K562 (cell line): ENCODE results near the gene ZCCHC9. TPM values are rescaled to one million over a fixed set of nuclear protein-coding genes. Genes with fewer than 3 reads are reported as not detected.

ENCODE experiments used
- ATAC-seq: fragments of 200-7000 bp; cut with Tn5 transposase; 3 replicates; pipeline ENCODE4 v1.9.1; 2020; ENCODE audit warnings: moderate library complexity
- BruUV-seq: library from RNA; stranded (reverse); fragments of 400-500 nt; replicated peaks from 2 replicates; lab custom pipeline; 2021; lab: Mats Ljungman, UMichigan
- CTCF ChIA-PET: fragments of 300-600 bp; formaldehyde crosslinking; extraction: SDS; loops from one replicate; lab custom pipeline; 2021; ENCODE audit warnings: low intra/inter-chr PET ratio; lab: Yijun Ruan, JAX
- POLR2A ChIA-PET: fragments of 300-600, 350-650 bp; sonication (Branson Sonifier 250); formaldehyde crosslinking; extraction: SDS; loops from one replicate; lab custom pipeline; 2021; ENCODE audit warnings: antibody characterized with exemption, inconsistent platforms; lab: Yijun Ruan, JAX
- DNase-seq, 4 experiments: peaks; one replicate each; pipeline versions ENCODE4 v3.0.0 to v3.0.0-alpha.2; 2011 to 2018; ENCODE audit warnings: low spot score in 3 of 4, mixed read lengths in 3 of 4; ENCODE audit errors: extremely low read depth in 1 of 4
- FAIRE-seq: peaks from 2 replicates; lab custom pipeline; 2011; peaks lifted over from hg19 to GRCh38; lab: Jason Lieb, UNC
- H2AFZ ChIP-seq: 2 replicates; pipeline ENCODE4 v1.6.0; 2011; ENCODE audit warnings: low read depth, low read length, control low read depth, inconsistent platforms
- H3K27ac ChIP-seq: fragments of 200-600 bp; 3 replicates; pipeline ENCODE4 v1.8.0; 2011; ENCODE audit warnings: low read depth, mild to moderate bottlenecking, control low read depth, inconsistent platforms, low read length, moderate library complexity, mixed read lengths; ENCODE audit errors: extremely low read depth
- H3K27me3 ChIP-seq, 2 experiments: fragments of 300-600 bp in 1 of 2; 2 replicates in 1 of 2; 3 replicates in 1 of 2; pipeline versions ENCODE4 v1.6.0 to v1.8.0; 2011; ENCODE audit warnings: inconsistent platforms in 2 of 2, low read length in 2 of 2, mild to moderate bottlenecking in 1 of 2, mixed read lengths in 1 of 2, moderate library complexity in 1 of 2; ENCODE audit not compliant: control insufficient read depth in 2 of 2, insufficient read depth in 2 of 2
- H3K36me3 ChIP-seq: fragments of 300-600 bp; 3 replicates; pipeline ENCODE4 v1.8.0; 2011; ENCODE audit warnings: mild to moderate bottlenecking, low read length, inconsistent platforms; ENCODE audit not compliant: control insufficient read depth, insufficient read depth
- H3K4me1 ChIP-seq, 2 experiments: fragments of 200-600 bp in 1 of 2; replicated peaks in 1 of 2; 2 replicates in 1 of 2; 3 replicates in 1 of 2; pipeline versions ENCODE4 v1.5.1 to v1.8.0; 2011; ENCODE audit warnings: inconsistent platforms in 2 of 2, low read length in 2 of 2, mild to moderate bottlenecking in 1 of 2, mixed read lengths in 1 of 2, moderate library complexity in 1 of 2; ENCODE audit not compliant: control insufficient read depth in 2 of 2, insufficient read depth in 2 of 2
- H3K4me2 ChIP-seq: 2 replicates; pipeline ENCODE4 v1.6.1; 2011; ENCODE audit warnings: low read length, control low read depth, inconsistent platforms, mixed read lengths; ENCODE audit not compliant: insufficient read depth
- H3K4me3 ChIP-seq: fragments of 200-600 bp; sonication (generic), shearing (Covaris generic); 2 replicates; pipeline ENCODE4 v1.5.1; 2016; ENCODE audit warnings: control low read depth, inconsistent platforms
- H3K79me2 ChIP-seq: fragments of 200-600 bp; 3 replicates; pipeline ENCODE4 v1.8.0; 2011; ENCODE audit warnings: low read length, inconsistent platforms; ENCODE audit not compliant: control insufficient read depth, insufficient read depth
- H3K9ac ChIP-seq, 2 experiments: 2 replicates each; pipeline versions ENCODE4 v1.6.0 to v1.6.1; 2011; ENCODE audit warnings: low read depth in 2 of 2, low read length in 2 of 2, control low read depth in 1 of 2, inconsistent platforms in 1 of 2, mild to moderate bottlenecking in 1 of 2, mixed read lengths in 1 of 2; ENCODE audit not compliant: insufficient read depth in 1 of 2
- H3K9me1 ChIP-seq: one replicate; pipeline ENCODE4 v1.6.0; 2011; ENCODE audit warnings: inconsistent platforms, mild to moderate bottlenecking, low read length, moderate library complexity; ENCODE audit not compliant: control insufficient read depth, insufficient read depth
- H3K9me3 ChIP-seq: replicated peaks from 2 replicates; pipeline ENCODE4 v1.5.1; 2011; ENCODE audit warnings: low read depth, low read length, inconsistent platforms; ENCODE audit not compliant: control insufficient read depth, insufficient read depth
- H4K20me1 ChIP-seq: replicated peaks from 2 replicates; pipeline ENCODE4 v1.6.1; 2011; ENCODE audit warnings: low read length, inconsistent platforms, mixed read lengths; ENCODE audit not compliant: control insufficient read depth, insufficient read depth
- E4F1 ChIP-seq: fragments of 250-450 bp; sonication (Bioruptor Pico); IDR thresholded peaks from 2 replicates; pipeline ENCODE4 v1.5.0; 2021; ENCODE audit warnings: mild to moderate bottlenecking, borderline replicate concordance
- ELF2 ChIP-seq: fragments of 250-450 bp; sonication (Bioruptor Pico); IDR thresholded peaks from 2 replicates; pipeline ENCODE4 v1.5.0; 2021; ENCODE audit warnings: mild to moderate bottlenecking
- KHSRP ChIP-seq: fragments of 450-650 bp; IDR thresholded peaks from 2 replicates; pipeline ENCODE4 v1.6.1; 2017
- NFATC3 ChIP-seq: fragments of 450-650 bp; IDR thresholded peaks from 2 replicates; pipeline ENCODE4 v1.6.1; 2017; ENCODE audit warnings: mild to moderate bottlenecking
- THAP7 ChIP-seq: fragments of 250-450 bp; sonication (Bioruptor Pico); IDR thresholded peaks from 2 replicates; pipeline ENCODE4 v1.5.0; 2021
- ZNF766 ChIP-seq: fragments of 200-800 bp; sonication (Bioruptor generic); conservative IDR thresholded peaks from 2 replicates; pipeline ENCODE4 v1.6.1; 2016; ENCODE audit warnings: missing genetic modification characterization, missing compliant biosample characterization
- WGBS: fragments of 100-300 bp; shearing (Covaris generic); methylation state at CpG from one replicate; pipeline ENCODE4 v1.1.6; 2016; ENCODE audit warnings: low coverage, mixed read lengths; ENCODE audit not compliant: insufficient coverage; ENCODE audit errors: missing lambda C conversion rate; 5-methylcytosine and 5-hydroxymethylcytosine counted together
- in situ Hi-C: fragments of 300-500 bp; cut with MboI; formaldehyde crosslinking; loops from 4 replicates; pipeline ENCODE4 v1.15.0; 2018; ENCODE audit warnings: inconsistent platforms, mixed read lengths
- intact Hi-C: fragments of 100-400 bp; cut with micrococcal nuclease; formaldehyde crosslinking; loops from 2 replicates; pipeline ENCODE4 v1.14.2; 2022
- polyA plus RNA-seq, 8 experiments: library from polyadenylated mRNA; depleted of rRNA in 4 of 8; stranded (reverse) in 5 of 8; unstranded in 3 of 8; fragments of >200 nt; fragmentation: Nextera tagmentation in 2 of 8; fragmentation: Illumina TruSeq in 1 of 8; extraction: Ambion mirVana in 2 of 8; extraction: Trizol in 1 of 8; gene quantifications; 2 replicates each; pipeline versions ENCODE4 v1.2.1 to v1.2.3, GENCODE V29; 2011 to 2014; ENCODE audit warnings: inconsistent platforms in 1 of 8, missing spikeins in 1 of 8
- total RNA-seq, 7 experiments: library from RNA; depleted of rRNA in 6 of 7; stranded (reverse); fragments of >200 nt in 6 of 7; fragmentation: Illumina TruSeq in 2 of 7; extraction: Trizol in 2 of 7; gene quantifications; 2 replicates each; pipeline versions ENCODE4 v1.2.1 to v1.2.3, GENCODE V29; 2011 to 2021; ENCODE audit warnings: low replicate concordance in 1 of 7
- TF ChIP-seq, protein P1 (sequence below): IDR thresholded peaks from 3 replicates; pipeline ENCODE4 v1.6.1; 2011; ENCODE audit warnings: borderline replicate concordance, mild to moderate bottlenecking; ENCODE audit not compliant: insufficient read length, insufficient read depth

Gene ZCCHC9
- total and polyA plus RNA-seq, 9 of the 15 experiments (the other 6 are each of a cell fraction or from before 2014, with no cell fraction given), result 40.3 to 95.3 (median 59.9) TPM

DNA sequence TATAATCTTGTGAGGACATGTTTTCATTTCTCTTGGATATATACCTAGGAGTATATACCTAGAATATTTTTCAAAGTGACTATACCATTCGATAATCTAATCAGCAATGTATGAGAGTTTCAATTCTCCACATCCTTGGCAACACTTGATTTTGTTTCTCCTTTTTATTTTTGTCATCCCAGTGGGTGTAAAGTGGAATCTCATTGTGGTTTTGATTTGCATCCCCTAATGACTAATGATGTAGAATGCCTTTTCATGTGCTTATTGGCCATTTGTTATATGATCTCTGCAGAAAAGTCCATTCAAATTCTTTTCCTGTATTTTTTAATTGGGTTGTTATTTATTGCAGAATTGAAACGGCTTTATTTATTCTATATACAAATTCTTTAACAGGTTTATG, 15.2 kb downstream of the ZCCHC9 start (continued):
- TF ChIP-seq E4F1 (no peak), ELF2 (CRISPR knock-in tag) (no peak)

DNA sequence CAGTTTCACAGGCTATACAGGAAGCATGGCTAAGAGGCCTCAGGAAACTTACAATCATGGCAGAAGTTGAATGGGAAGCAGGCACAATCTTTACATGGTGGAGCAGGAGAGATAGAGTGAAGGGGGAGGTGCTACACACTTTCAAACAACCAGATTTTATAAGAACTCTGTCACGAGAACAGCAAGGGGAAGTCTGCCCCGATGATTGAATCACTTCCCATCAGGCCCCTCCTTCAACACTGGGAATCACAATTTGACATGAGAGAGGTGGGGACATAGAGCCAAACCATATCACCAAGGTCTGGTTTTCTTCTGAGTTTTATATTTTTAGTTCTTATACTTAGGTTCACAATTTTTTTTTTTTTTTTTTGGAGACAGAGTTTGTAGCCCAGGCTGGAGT, 16.1 kb downstream of the ZCCHC9 start:
- no peak overlapping the region for H3K27ac ChIP-seq
- in situ Hi-C loops (no loop called here), intact Hi-C loops (no loop called here)
- no peaks in the 10 kb centered on the region for H4K20me1 ChIP-seq
- POLR2A ChIA-PET, result no interaction called here
- no peak overlapping the region for H3K4me3 ChIP-seq
- H3K79me2 ChIP-seq, result no peaks in the 10 kb centered on the region
- DNase-seq (no peak), FAIRE-seq (no peak), ATAC-seq (no peak)
- CTCF ChIA-PET, result no interaction called here
- 0% methylated on average over 2 of the region's 2 CpGs for WGBS
- H3K4me1 ChIP-seq, result no peaks in the 10 kb centered on the region
- no peaks in the 10 kb centered on the region for H3K27me3 ChIP-seq
- TF ChIP-seq ZNF766 (0 out of 2 replicates have a peak, but pooled peaks have one; percentile 34), THAP7 (no peak), NFATC3 (no peak), KHSRP (no peak)
- TF ChIP-seq, protein P1, sequence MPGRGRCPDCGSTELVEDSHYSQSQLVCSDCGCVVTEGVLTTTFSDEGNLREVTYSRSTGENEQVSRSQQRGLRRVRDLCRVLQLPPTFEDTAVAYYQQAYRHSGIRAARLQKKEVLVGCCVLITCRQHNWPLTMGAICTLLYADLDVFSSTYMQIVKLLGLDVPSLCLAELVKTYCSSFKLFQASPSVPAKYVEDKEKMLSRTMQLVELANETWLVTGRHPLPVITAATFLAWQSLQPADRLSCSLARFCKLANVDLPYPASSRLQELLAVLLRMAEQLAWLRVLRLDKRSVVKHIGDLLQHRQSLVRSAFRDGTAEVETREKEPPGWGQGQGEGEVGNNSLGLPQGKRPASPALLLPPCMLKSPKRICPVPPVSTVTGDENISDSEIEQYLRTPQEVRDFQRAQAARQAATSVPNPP, result no peak
- no TSS peak for BruUV-seq
- no peaks in the 10 kb centered on the region for H3K9me3 ChIP-seq
- peaks cover 12% of the 10 kb centered on the region; the same call in 1 of the 3 replicates for H3K36me3 ChIP-seq
- no peaks in the 10 kb centered on the region for H3K9me1 ChIP-seq
- no peak overlapping the region for H3K4me2 ChIP-seq
- no peak overlapping the region for H2AFZ ChIP-seq
- H3K9ac ChIP-seq, result no peak overlapping the region
